Measurements from ENCODE around the gene SDC4.

The SDC4 gene

DNA sequence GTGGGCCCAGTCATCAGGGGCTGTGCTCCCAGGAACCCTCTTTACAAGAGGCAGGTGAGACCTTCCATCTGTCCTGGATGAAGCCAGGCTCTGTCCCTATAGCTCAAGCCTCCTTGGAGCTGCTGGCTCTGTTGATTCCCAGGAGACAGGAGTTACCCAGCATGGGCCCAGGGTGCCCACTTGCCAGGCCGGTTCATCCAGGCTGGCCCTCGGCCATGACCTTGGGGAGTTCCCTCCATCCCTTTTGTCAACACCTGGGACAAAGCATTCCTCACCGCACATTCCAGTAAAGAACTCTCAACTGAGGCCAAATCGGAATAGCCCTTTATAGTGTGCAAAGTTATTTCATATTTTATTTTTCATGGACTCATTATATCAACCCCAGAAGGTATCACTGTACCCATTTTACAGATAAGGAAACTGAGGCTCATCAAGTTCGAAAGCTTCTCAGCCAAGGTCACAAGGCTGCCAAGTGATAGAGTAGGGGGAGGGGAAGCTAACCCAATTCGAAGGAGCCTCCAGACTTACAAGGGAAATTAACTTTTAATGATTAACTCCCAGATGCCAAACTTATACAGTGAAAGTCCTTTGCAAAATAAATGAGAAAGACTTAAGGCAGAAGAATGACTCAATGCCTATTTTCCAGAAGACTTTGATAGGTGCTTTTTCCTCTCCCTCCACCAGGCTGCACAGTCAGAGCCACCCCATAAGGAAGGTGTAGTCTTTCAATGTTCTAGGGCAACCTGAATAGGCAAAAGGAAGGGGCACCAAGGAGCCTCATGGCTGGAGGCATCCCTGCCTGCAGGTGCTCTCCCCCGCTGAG lies 18.5 kb downstream of the SDC4 start:
- no peak overlapping the region for H3K4me3 ChIP-seq (ENCODE audit: low read length)
- no peak for DNase-seq (ENCODE audit: low read depth, low spot score)

DNA sequence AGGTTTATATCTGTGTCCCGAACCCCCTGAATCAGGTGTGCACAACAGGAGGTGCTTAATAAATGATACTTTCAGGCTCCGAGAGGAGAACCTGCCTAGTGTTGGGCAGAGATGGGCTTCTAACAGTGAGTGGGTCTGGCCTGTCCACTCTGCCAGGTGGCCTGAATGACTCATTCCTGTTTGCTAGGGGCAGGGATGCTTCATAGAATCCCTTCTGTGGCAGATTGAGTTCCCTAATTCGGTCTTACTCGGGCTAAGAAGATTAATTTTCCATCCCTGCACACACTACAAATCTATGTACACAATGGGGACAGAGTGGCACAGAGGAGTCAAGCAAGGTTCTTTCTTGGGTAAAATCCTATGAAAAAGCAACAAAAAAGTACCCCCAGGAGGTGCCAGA lies 19.8 kb downstream of the SDC4 start:
- H3K4me3 ChIP-seq (ENCODE audit: low read length) = no peak overlapping the region
- no peak for DNase-seq (ENCODE audit: low read depth, low spot score)

DNA sequence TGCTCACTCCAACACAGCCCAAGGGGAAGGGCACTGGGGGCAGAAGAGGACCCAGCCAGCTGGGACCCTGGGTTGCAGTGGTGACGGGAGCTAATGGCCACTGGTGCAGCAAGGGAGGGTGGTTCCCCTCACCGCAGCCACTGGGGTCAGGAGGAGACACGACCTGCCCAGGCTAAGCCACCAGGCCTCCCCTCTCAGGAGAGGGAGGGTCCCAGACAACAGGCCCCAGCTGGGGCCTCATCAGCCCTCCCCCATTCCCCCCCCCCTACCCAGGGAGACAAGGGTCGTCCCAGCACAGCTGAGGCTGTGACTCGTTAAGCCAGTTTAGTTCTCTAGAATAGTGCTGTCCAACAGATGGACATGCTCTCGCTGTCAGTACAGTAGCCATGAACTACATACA lies 22.9 kb downstream of the SDC4 start:
- no peak overlapping the region for H3K4me3 ChIP-seq (ENCODE audit: low read length)
- DNase-seq (ENCODE audit: low read depth, low spot score) = no peak

DNA sequence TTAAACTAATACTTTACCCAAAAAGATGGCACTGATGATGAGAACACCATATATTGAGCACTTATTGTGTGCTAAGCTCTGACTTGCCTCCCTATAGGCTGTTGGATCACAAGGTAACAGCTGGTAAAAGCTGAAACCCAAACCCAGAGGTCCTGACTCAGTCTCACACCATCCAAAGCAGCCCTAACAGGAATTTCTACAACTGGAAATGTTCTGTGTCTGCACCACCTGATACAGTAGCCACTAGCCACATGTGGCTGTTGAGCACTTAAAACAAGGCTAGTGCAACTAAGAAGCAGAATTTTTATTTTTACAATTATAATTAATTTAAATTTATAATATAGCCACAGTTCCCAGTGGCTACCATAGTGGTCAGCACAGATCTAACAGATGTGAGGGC lies 24.5 kb downstream of the SDC4 start:
- DNase-seq (ENCODE audit: low read depth, low spot score) = no peak
- no peak overlapping the region for H3K4me3 ChIP-seq (ENCODE audit: low read length)

DNA sequence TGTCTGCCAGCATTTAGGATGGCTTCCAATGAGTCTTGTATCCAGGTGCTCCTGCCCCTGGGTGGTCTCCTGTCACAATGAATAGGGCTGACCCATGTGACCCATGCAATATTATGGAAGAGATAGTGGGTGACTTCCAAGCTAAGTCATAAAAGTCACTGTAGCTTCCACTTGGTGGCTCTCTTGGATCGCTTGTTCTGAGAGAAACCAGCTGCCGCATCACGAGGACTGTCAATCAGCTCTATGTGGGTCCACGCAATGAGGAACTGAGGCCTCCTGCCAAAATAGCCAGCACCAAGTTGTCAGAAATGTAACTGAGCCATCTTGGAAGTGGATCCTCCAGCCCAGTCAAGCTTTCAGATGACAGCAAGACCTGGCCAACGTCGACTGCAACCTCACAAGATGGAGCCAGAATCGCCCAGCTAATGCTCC lies 25.3 kb downstream of the SDC4 start:
- DNase-seq (ENCODE audit: low read depth, low spot score) = no peak

DNA sequence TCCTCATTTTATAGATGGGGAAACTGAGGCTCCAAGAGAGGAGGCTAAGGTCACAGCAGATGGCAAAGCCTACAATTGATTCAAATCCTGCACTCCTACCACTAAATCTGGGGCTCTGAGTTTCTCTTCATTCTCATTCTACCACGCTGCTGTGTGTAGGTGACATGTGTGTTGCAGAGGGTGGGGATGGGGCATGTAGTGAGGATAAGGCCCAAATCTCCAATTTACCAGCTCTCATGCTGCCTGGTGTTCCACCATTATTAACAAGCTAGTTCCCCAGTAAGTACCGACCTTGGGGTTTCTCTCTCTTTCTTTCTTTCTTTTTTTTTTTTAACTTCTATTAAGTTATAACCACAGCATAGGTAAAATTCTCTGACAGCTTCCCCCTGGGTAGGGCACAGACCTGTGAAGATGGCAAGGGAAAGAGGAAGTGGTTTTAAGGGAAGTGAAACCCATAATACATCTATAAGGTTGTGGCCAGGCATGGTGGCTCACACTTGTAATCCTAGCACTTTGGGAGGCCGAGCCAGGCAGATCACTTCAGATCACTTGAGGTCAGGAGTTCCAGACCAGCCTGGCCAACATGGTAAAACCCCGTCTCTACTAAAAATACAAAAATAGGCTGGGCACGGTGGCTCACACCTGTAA lies 27.2 kb downstream of the SDC4 start:
- no peak overlapping the region for H3K4me3 ChIP-seq (ENCODE audit: low read length)
- peak; percentile 81 for DNase-seq (ENCODE audit: low read depth, low spot score)

More for the DNA sequence above, 25.3 kb downstream of the SDC4 start:
- H3K4me3 ChIP-seq (ENCODE audit: low read length) = no peak overlapping the region

DNA sequence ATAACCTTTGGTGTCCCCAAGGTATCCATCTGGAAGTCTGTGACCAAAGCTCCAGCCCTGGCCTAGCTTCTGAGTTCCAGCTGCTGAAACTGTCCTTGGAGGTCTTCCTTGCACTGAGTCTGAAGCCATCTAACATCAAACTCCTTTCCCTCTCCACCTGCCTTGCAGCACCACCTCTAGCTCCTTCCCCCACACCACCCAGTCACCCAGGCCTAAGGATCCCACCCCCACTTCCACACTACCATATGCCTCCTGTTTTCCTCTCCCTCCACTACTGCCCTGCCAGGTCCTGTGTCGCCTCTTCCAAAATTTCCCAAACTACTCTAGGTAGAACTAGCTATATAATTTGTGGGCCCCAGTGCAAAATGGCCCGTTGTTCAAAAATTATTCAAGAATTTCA lies 29.3 kb downstream of the SDC4 start:
- DNase-seq (ENCODE audit: low read depth, low spot score) = peak; percentile 12

DNA sequence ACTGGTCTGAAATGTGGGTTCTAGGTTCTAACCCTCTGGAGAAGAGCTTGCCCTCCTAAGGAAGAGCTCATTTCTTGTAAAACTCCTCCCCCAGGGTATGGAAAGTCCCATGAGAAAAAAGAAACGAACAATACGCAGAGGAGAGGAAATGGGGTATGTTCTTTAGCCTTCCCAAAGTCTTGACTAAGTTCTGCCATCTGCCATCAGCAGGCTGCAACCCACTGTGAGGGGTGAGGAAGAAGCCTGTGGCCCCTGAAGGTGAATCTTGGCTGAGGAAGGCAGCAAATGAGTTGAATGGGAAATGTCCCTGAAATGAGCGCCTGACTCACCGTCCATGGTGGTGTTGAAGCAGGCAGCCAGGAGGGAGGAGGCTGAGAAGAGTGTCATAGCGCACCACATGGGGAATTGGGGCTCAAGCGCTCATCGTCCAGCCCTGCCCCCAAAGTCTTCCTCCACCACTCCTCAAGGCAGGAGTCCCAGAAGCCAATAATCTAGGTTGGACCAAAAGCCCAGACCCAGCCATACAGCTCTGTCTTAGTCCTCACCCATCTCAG lies 29.8 kb downstream of the SDC4 start:
- no peak for DNase-seq (ENCODE audit: low read depth, low spot score)
- H3K4me3 ChIP-seq (ENCODE audit: low read length) = no peak overlapping the region

More for the DNA sequence above, 29.3 kb downstream of the SDC4 start:
- no peak overlapping the region for H3K4me3 ChIP-seq (ENCODE audit: low read length)

DNA sequence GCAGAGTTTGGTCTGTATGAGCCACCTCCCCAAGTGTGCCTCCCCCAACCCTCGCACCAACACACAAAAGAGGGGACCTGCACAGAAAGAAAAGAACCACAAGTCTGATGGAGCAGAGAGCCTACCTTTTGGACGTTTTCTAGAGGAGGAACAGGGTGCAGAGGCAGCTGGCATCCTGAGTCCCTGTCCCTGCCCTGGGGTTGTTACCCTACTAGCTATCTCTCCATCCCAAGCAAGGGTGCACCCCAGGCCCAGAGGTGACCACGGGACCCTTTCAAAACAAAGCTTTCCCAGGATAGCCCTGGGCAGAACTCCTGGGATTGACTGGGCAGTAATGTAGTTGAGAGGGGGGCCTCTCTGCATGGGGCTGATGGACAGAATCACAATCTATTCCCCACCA lies 30.4 kb downstream of the SDC4 start:
- DNase-seq (ENCODE audit: low read depth, low spot score) = no peak
- H3K4me3 ChIP-seq (ENCODE audit: low read length) = no peak overlapping the region

DNA sequence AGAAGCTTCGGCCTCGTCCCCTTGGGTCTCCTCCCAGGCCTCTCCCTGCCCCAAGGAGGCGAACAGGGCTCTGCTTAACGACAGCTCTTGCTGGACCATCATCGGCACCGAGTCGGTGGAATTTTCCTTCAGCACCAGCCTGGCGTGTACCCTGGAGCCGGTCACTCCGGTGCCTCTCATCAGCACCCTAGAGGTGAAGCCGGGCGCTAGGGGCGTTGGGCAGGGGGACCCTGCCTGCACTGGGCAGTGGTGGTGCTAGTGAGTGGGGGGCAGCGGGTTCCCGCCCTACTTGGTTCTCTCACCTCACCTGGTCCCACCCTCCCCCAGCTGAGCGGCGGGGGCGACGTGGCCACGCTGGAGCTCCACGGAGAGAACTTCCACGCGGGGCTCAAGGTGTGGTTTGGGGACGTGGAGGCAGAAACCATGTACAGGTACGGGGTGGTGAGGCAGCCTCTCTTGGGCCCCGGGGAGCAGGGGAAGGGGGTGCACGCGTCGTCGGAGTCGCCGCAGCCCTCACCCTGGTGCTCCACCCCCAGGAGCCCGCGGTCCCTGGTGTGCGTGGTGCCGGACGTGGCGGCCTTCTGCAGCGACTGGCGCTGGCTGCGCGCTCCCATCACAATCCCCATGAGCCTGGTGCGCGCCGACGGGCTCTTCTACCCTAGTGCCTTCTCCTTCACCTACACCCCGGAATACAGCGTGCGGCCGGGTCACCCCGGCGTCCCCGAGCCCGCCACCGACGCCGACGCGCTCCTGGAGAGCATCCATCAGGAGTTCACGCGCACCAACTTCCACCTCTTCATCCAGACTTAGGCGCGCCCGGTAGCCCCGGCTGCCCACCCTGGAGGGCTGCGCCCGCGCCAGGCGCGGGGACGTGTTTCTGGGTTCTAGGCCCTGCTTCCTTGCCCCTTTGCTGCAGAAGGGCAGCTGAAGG lies 31.8 kb downstream of the SDC4 start:
- DNase-seq (ENCODE audit: low read depth, low spot score) = no peak
- no peak overlapping the region for H3K4me3 ChIP-seq (ENCODE audit: low read length)

DNA sequence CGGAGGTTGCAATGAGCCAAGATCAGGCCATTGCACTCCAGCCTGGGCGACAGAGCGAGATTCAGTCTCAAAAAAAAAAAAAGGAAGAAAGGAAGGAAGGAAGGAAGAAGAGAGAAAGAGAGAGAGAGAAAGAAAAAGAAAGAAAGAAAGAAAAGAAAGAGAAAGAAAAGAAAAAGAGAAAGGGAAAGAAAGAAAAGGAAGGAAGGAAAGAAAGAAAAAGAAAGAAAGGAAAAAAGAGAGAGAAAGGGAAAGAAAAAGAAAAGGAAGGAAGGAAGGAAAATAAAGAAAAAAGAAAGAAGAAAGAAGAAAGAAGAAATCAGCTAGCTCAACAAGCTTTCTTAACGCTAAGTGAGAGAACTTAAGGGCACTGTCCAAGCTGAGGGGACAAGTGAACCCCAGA lies 32.6 kb downstream of the SDC4 start:
- no peak for DNase-seq (ENCODE audit: low read depth, low spot score)

DNA sequence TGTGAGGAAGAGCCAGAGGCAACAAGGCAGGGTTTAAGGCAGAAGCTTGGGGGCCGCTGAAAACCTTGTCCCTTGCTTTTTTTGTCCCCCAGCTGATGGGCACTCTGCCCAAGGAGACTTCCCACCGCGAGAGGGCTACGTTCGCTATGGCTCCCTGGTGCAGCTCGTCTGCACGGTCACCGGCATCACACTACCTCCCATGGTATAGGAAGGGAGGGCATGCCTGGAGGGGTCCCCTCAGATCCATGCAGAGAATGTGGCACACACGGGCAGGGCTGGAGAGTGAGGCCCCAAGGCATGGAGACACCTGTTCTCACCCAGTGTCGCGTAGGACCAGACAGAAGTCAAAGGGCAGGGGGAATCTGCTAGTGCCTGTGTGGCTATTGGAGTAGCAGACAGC lies 34.3 kb downstream of the SDC4 start:
- H3K4me3 ChIP-seq (ENCODE audit: low read length) = no peak overlapping the region
- no peak for DNase-seq (ENCODE audit: low read depth, low spot score)

More for the DNA sequence above, 32.6 kb downstream of the SDC4 start:
- H3K4me3 ChIP-seq (ENCODE audit: low read length) = no peak overlapping the region

DNA sequence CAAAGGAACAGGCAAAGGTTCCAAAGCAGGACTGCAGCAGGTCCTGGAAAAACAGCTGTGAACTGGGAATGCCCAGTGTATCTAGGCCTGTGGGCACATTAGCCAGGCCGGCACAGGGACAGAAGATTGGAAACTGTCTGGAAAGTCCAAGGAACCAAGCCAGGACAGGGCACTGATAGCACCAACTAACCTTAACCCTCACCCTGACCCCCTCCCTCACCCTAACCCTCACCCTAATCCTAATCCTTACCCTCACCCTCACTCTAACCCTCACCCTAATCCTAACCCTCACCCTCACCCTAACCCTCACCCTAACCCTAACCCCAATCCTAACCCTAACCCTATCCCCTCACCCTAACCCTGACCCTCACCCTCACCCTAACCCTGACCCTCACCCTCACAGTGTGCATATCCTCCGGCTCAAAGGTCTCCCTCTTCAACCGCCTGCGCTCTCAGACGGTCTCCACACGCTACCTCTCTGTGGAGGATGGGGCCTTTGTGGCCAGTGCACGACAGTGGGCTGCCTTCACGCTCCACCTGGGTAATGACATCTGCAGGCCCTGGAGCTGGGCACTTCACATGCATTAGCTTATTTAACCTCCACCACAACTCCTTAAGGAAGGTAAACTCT lies 35.0 kb downstream of the SDC4 start:
- no peak overlapping the region for H3K4me3 ChIP-seq (ENCODE audit: low read length)
- no peak for DNase-seq (ENCODE audit: low read depth, low spot score)

DNA sequence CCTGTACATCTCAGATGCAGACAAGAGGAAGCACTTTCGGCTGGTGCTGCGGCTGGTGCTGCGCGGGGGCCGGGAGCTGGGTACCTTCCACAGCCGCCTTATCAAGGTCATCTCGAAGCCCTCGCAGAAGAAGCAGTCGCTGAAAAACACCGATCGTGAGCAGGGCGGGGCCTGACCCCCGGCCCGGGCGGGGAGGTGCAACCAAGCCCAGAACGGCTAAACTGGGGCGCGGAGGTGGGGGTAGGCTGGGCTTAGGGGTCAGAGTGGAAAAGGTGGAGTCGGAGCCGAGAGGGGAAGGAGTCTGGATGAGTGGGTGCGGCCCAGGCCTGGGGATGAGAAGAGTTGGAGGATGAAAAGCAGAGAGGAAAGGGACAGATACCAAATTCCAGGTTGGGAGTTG lies 36.0 kb downstream of the SDC4 start:
- no peak for DNase-seq (ENCODE audit: low read depth, low spot score)
- H3K4me3 ChIP-seq (ENCODE audit: low read length) = no peak overlapping the region

DNA sequence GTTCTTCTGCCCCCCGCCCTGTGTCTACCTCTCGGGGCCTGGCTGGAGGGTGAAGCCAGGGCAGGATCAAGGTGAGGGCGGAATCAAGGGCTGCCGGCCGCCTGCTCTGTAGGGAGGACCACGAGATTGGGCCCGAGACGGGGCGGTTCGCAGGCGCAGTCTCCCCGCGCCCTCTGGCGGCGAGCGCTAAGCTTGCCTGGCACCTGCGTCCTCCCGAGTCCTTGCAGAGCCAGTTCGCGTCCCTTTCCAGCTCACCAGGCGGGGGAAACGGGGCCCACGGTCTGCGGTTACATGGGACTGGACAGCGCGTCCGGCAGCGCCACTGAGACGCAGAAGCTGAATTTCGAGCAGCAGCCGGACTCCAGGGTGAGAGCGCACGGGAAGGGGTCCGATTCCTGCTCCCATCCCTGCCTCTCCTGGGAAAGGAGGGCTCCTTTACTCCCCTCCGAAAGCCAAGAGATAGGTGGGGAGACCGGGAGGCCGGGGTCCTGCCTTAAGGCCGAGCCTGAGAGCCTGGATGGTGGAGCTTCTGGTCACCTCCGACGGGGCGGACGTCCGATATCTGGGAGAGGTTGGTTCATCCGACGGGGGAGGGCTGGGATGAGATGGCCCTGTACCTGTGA lies 36.5 kb downstream of the SDC4 start:
- peak overlapping the region; percentile 40 for H3K4me3 ChIP-seq (ENCODE audit: low read length)
- DNase-seq (ENCODE audit: low read depth, low spot score) = peak; percentile 44

DNA sequence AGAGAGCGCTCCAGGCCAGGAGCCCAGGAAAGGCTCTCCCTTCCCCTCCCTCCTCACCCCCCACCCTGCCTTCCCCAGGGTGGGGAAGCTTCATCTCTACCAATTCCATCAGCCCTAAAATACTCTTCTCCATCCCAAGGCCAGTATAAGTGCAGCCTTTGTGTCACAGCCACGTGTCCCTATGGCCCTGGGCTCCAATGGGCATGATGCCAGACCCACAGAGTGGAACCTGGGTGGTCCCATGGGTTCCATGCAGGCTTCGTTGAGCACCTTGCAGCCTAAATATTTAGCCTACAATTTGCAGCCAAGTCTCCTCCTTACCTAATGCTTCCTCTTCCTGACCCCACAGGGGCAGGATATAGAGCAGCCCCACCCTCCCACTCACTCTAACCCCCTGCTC lies 39.1 kb downstream of the SDC4 start:
- no peak for DNase-seq (ENCODE audit: low read depth, low spot score)
- H3K4me3 ChIP-seq (ENCODE audit: low read length) = no peak overlapping the region

DNA sequence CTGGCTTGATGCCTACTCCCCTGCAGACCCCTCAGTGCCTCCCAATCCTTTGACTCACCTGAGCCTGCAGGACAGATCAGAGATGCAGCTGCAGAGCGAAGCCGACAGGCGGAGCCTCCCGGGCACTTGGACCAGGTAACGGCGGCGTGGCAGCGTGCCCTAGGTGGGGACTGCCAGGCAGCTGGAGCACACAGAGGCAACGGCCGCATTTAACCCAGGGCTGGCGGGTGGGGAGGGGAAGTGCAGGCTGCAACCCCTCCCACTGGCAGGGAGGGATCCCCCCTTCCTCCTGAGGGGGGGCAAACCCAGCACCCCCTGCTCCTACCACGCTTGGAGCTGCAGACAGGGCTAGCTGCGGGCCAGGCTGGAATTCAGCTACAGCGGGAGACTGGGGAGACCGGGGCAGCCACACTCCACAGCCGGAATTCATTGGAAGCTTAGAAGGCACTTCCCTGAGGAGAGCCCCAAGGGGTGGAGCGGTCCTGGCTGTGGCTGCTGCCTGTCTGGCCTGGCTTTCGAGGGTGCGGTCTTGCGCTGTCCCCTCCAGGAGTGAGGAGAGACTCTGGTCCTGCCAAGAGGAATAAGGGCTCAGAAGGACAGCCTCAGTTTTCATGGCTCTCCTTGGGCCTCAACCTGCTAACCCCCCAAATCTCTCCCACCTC lies 40.0 kb downstream of the SDC4 start, which contains the start of gene MATN4:
Gene MATN4 (minus strand): TSS at position 183 of the 662 bp plus-strand sequence. CDS start 2,717 bp downstream, outside the sequence.
- no peak for DNase-seq (ENCODE audit: low read depth, low spot score)
- H3K4me3 ChIP-seq (ENCODE audit: low read length) = no peak within 1 kb of the TSS

DNA sequence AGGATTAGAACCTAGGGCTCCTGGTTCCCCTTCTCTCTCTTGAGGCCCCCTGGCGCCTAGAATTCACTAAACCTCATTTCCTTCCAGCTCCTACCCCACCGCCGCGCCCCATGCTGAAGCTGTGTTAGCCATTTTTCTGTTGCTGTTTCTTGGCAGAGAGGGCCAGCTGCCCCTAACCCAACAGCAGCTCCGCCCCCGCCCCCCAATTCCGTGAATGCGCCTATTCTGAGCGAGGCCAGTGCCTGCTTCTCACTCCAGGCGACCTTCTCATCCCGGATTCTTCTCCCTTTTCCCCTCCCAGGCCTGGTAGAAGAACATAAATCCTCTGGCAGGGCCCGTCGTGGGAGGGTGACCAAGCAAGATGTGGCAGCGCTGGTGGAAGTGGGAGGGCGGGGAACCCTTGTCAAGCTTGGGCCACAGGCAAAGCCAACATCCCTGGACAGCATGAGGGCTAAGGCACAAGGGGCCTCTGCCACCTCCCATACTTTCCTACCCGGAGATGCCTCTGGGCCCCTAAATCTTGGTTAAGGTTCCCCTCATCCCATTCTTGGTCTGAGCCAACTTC lies 41.1 kb downstream of the SDC4 start:
- H3K4me3 ChIP-seq (ENCODE audit: low read length) = no peak overlapping the region
- DNase-seq (ENCODE audit: low read depth, low spot score) = no peak

All from Jurkat, Clone E6-1 (cell line).